HAP-1 (cell line): ENCODE results near the gene KIAA0319L.

Source experiments
- DNase-seq, 2 experiments: peaks; one replicate each; pipeline ENCODE4 v3.0.0-alpha.2; 2016 to 2020; ENCODE audit warnings: low spot score in 2 of 2
- H3K27me3 ChIP-seq: fragments of 250-450 bp; sonication (Bioruptor Pico); 2 replicates; pipeline ENCODE4 v1.5.1; 2020; ENCODE audit warnings: low read depth, mild to moderate bottlenecking, moderate library complexity
- H3K36me3 ChIP-seq: fragments of 250-450 bp; sonication (Bioruptor Pico); replicated peaks from 2 replicates; pipeline ENCODE4 v1.5.1; 2020; ENCODE audit warnings: mild to moderate bottlenecking
- H3K4me1 ChIP-seq: fragments of 250-450 bp; sonication (Bioruptor Pico); 2 replicates; pipeline ENCODE4 v1.5.1; 2020; ENCODE audit warnings: mild to moderate bottlenecking
- H3K4me3 ChIP-seq: fragments of 250-450 bp; sonication (Bioruptor Pico); 2 replicates; pipeline ENCODE4 v1.5.1; 2020; ENCODE audit warnings: mild to moderate bottlenecking, moderate library complexity
- H3K9me3 ChIP-seq: fragments of 250-450 bp; sonication (Bioruptor Pico); 2 replicates; pipeline ENCODE4 v1.5.1; 2020; ENCODE audit warnings: mild to moderate bottlenecking, moderate library complexity
- in situ Hi-C: fragments of 300-500 bp; cut with MboI; formaldehyde crosslinking; loops from 3 replicates; pipeline ENCODE4 v1.14.3; 2020; ENCODE audit warnings: low sequenced_read_pairs, inconsistent platforms, mixed read lengths

Gene KIAA0319L

DNA sequence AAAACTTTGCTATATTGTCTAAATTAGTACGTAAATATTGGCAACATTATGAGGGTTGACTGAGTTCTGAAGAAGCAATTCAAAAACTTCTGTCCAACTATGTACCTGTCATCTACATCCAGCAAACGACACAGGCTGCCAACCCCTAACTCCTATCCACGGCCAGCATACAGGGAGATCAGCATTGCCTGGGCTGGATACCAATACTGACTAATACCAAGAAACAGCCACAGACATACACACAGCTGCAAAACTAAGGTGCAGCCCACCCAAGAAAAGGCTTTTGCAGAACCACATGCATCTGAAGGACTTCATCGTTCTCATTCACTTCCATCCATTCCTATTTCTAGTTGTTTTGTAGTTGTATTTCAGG is 2.0 kb downstream of the KIAA0319L start:
- H3K27me3 ChIP-seq = no peaks in the 10 kb centered on the region
- H3K4me3 ChIP-seq = peak overlapping the region; percentile 98
- peaks cover 31% of the 10 kb centered on the region for H3K4me1 ChIP-seq
- in situ Hi-C loops = no loop called here
- H3K9me3 ChIP-seq = no peaks in the 10 kb centered on the region
- peaks cover 22% of the 10 kb centered on the region for H3K36me3 ChIP-seq
- peak in 1 of 2 experiments; percentile 62 for DNase-seq

- Histone ChIP-seq H3K4me3 (peak overlapping the region; percentile 98), H3K27me3 (no peaks in the 10 kb centered on the region), H3K9me3 (no peaks in the 10 kb centered on the region), H3K36me3 (peaks cover 28% of the 10 kb centered on the region), H3K4me1 (peaks cover 31% of the 10 kb centered on the region)
- DNase-seq = peak; percentile 75 to 98
- in situ Hi-C loops = no loop called here
Measured at GRCh38 chr1:35554266-35555211, 2.7 kb downstream of the KIAA0319L start.

DNA sequence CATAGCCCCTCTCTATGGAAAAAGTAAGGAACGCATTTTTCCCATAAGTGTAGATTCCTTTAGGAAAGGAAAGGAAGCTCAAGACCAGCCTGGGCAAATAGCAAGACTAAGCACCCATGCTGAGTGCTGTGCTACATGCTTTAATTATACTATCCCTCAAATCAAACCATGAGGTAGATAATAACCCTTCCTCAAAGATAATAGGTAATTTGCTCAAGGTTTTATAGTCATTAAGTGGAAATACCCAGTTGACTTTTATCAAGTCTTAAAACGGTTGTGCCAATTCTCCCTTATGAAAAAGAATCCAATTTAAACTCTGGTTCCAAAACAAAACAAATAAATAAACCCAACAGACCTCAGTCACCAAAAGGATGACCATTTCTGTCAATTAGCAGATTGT is 3.4 kb downstream of the KIAA0319L start:
- DNase-seq = no peak
- Histone ChIP-seq H3K4me1 (peaks cover 31% of the 10 kb centered on the region), H3K9me3 (no peaks in the 10 kb centered on the region), H3K36me3 (peaks cover 33% of the 10 kb centered on the region), H3K4me3 (no peak overlapping the region), H3K27me3 (no peaks in the 10 kb centered on the region)
- in situ Hi-C loops = no loop called here

DNA sequence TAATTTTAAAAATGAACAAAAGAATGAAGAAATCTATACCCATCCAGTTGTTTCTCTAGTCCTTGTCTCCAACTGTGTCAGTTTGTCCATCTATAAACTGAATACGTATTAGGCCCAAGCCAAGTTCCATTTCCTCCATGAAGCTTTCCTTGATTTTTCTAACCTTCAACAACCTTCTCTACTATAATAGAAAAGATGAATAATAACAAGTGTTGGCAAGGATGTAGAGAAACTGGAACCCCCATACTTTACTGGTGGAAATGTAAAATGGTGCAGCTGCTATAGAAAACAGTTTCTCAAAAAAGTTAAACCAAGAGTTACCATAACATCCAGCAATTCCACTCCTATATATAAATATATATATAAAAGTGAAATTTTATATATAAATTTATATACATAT is 10.6 kb downstream of the KIAA0319L start:
- H3K36me3 ChIP-seq = peaks cover 43% of the 10 kb centered on the region
- H3K4me3 ChIP-seq = no peak overlapping the region
- H3K9me3 ChIP-seq = no peaks in the 10 kb centered on the region

DNA sequence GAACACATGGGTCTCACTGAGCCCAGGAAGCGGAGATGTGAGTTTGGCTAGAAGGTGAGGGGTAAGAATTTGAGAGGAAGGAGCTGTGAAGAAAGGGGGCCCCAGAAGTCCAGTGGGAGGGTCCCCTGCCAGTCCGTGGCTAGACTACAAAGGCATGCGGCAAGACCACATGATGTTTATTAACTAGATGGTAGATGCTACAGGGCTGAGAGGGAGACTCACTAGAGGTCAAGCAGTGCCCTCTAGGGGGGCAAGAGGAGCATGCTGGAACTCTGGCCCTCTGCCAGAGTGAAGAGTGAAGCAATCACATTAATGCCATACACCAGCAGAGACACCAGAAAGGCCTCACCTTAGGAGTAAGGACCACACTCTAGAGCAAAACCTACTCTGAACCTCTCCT is 12.2 kb downstream of the KIAA0319L start:
- in situ Hi-C loops = no loop called here
- H3K27me3 ChIP-seq = no peaks in the 10 kb centered on the region
- H3K36me3 ChIP-seq = peaks cover 41% of the 10 kb centered on the region
- no peak overlapping the region for H3K4me3 ChIP-seq
- peaks cover 11% of the 10 kb centered on the region for H3K4me1 ChIP-seq
- peak; percentile 32 to 61 for DNase-seq
- H3K9me3 ChIP-seq = no peaks in the 10 kb centered on the region

More for the DNA sequence above, 10.6 kb downstream of the KIAA0319L start:
- in situ Hi-C loops = no loop called here
- H3K27me3 ChIP-seq = no peaks in the 10 kb centered on the region
- peaks cover 11% of the 10 kb centered on the region for H3K4me1 ChIP-seq
- no peak for DNase-seq

GRCh38 chr1:35539824-35540261 is 17.4 kb downstream of the KIAA0319L start:
- Histone ChIP-seq H3K27me3 (no peaks in the 10 kb centered on the region), H3K36me3 (peaks cover 11% of the 10 kb centered on the region), H3K4me1 (peaks cover 11% of the 10 kb centered on the region), H3K4me3 (no peak overlapping the region), H3K9me3 (no peaks in the 10 kb centered on the region)
- DNase-seq = no peak
- in situ Hi-C loops = no loop called here

- Histone ChIP-seq H3K36me3 (peaks cover 11% of the 10 kb centered on the region), H3K4me1 (peaks cover 11% of the 10 kb centered on the region), H3K9me3 (no peaks in the 10 kb centered on the region), H3K27me3 (no peaks in the 10 kb centered on the region), H3K4me3 (no peak overlapping the region)
- DNase-seq = no peak
- in situ Hi-C loops = no loop called here
Measured at GRCh38 chr1:35539073-35539823, 18.0 kb downstream of the KIAA0319L start.

- DNase-seq = no peak
- Histone ChIP-seq H3K9me3 (no peaks in the 10 kb centered on the region), H3K36me3 (peaks cover 15% of the 10 kb centered on the region), H3K4me1 (peaks cover 6% of the 10 kb centered on the region), H3K4me3 (no peak overlapping the region), H3K27me3 (no peaks in the 10 kb centered on the region)
- in situ Hi-C loops = no loop called here
Measured at GRCh38 chr1:35537806-35538205, 19.4 kb downstream of the KIAA0319L start.

DNA sequence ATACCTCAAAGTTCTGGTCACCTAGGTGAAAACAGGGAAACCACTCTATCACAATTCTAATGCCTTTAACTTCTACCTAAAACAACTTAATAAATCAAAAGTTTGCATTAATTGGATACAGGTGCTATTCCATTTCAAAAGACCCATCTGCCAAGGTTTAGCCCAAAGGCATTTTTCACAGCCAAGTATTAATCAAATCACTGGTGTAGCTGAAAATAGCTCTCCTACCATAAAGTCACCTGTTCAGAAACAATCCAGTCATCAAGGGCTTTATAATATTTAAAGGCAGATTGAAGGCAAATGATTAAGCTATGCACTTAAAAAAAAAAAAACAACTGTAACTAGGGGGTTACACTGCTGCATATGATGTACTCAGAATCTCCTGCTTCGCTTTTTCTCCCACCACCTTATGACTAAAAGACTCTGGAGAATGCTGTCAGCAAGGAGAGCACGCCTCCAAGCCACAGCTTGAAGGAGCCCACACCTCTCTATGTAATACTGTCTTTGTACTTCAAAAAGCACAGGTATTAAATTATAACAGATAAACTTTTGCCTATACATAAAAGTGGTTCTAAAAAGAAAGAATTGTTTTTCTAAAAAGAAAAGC is 20.5 kb downstream of the KIAA0319L start:
- no peaks in the 10 kb centered on the region; the same call in 1 of the 2 replicates for H3K9me3 ChIP-seq
- no peak for DNase-seq
- in situ Hi-C loops = no loop called here
- H3K27me3 ChIP-seq = no peaks in the 10 kb centered on the region
- no peaks in the 10 kb centered on the region for H3K4me1 ChIP-seq
- H3K4me3 ChIP-seq = no peak overlapping the region
- H3K36me3 ChIP-seq = peaks cover 13% of the 10 kb centered on the region

DNA sequence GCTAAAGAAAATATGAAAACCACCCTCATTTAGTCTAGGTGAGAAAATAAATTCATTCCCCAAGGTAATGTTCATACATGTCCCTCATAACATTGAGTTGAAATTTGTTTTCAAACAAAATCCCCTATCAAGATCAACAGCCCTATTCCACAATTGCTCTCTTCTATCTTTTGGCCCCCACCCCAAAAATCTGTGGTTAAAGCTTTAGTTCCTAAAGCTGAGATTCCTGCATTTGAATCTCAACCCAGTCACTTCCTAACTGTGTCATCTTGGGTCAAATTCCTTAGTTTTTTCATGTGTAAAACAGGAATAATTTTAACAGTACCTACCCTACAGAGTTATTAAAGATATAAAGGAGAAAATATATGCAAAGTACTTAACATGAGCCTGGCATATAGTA is 22.0 kb downstream of the KIAA0319L start:
- DNase-seq = no peak
- no peak overlapping the region for H3K4me3 ChIP-seq
- peaks cover 4% of the 10 kb centered on the region; the same call in 1 of the 2 replicates for H3K9me3 ChIP-seq
- no peaks in the 10 kb centered on the region for H3K27me3 ChIP-seq
- in situ Hi-C loops = no loop called here
- H3K4me1 ChIP-seq = no peaks in the 10 kb centered on the region
- peaks cover 16% of the 10 kb centered on the region for H3K36me3 ChIP-seq

GRCh38 chr1:35533586-35533985 is 23.6 kb downstream of the KIAA0319L start:
- H3K4me1 ChIP-seq = no peaks in the 10 kb centered on the region
- H3K9me3 ChIP-seq = peaks cover 4% of the 10 kb centered on the region; the same call in 1 of the 2 replicates
- in situ Hi-C loops = no loop called here
- no peak for DNase-seq
- peaks cover 13% of the 10 kb centered on the region for H3K36me3 ChIP-seq
- no peak overlapping the region for H3K4me3 ChIP-seq
- H3K27me3 ChIP-seq = no peaks in the 10 kb centered on the region

GRCh38 chr1:35532497-35533223 is 24.5 kb downstream of the KIAA0319L start:
- in situ Hi-C loops = no loop called here
- DNase-seq = no peak
- H3K9me3 ChIP-seq = peaks cover 4% of the 10 kb centered on the region; the same call in 1 of the 2 replicates
- no peaks in the 10 kb centered on the region for H3K27me3 ChIP-seq
- H3K4me3 ChIP-seq = no peak overlapping the region
- no peaks in the 10 kb centered on the region for H3K4me1 ChIP-seq
- H3K36me3 ChIP-seq = peaks cover 13% of the 10 kb centered on the region

GRCh38 chr1:35531368-35531767 is 25.8 kb downstream of the KIAA0319L start:
- Histone ChIP-seq H3K9me3 (peaks cover 6% of the 10 kb centered on the region), H3K4me3 (no peak overlapping the region), H3K36me3 (peaks cover 13% of the 10 kb centered on the region), H3K4me1 (no peaks in the 10 kb centered on the region), H3K27me3 (no peaks in the 10 kb centered on the region)
- DNase-seq = no peak
- in situ Hi-C loops = no loop called here
